Astrocyte (in vitro differentiated cells and primary cell): ENCODE results near the gene USP34.

Source experiments
- CTCF ChIP-seq: IDR thresholded peaks from 2 replicates; pipeline ENCODE4 v1.5.1; 2011; ENCODE audit warnings: low read depth, mild to moderate bottlenecking, inconsistent platforms, low read length, moderate library complexity; ENCODE audit not compliant: insufficient read depth
- EZH2 ChIP-seq: IDR thresholded peaks from 2 replicates; pipeline ENCODE4 v1.6.1; 2012; ENCODE audit warnings: mild to moderate bottlenecking, low read length, inconsistent platforms; ENCODE audit not compliant: insufficient read depth

GRCh38 chr2:61185231-61185728 is 285.6 kb downstream of the USP34 start:
- TF ChIP-seq CTCF (no peak), EZH2 (no peak)
